ENCODE measurements around the gene MYOT.

The MYOT gene

GRCh38 chr5:137902408-137903133, 34.9 kb downstream of the MYOT start:
- DNase-seq = no peak

GRCh38 chr5:137914758-137915157, 47.1 kb downstream of the MYOT start:
- DNase-seq = no peak

GRCh38 chr5:137916923-137917322, 49.3 kb downstream of the MYOT start:
- no peak for DNase-seq

- DNase-seq = no peak
Measured at GRCh38 chr5:137921931-137922330, 54.3 kb downstream of the MYOT start.

GRCh38 chr5:137923856-137924255, 56.2 kb downstream of the MYOT start:
- DNase-seq = no peak

GRCh38 chr5:137932800-137933199, 65.1 kb downstream of the MYOT start:
- no peak for DNase-seq

- DNase-seq = no peak
Measured at GRCh38 chr5:137933491-137933911, 65.8 kb downstream of the MYOT start.

GRCh38 chr5:137935190-137935589, 67.5 kb downstream of the MYOT start:
- no peak for DNase-seq

- no peak for DNase-seq
Measured at GRCh38 chr5:137935694-137936093, 68.0 kb downstream of the MYOT start.
